Fibroblast of pulmonary artery (primary cell): ENCODE results near the gene UTS2.

Source experiments
- DNase-seq: peaks from one replicate; pipeline ENCODE4 v3.0.0-alpha.2; 2010; ENCODE audit warnings: low read depth
- H3K4me3 ChIP-seq: replicated peaks from 2 replicates; pipeline ENCODE4 v1.5.1; 2011; ENCODE audit warnings: low read depth, mild to moderate bottlenecking, control low read depth, low read length, moderate library complexity
- TF ChIP-seq, protein P1 (sequence below): IDR thresholded peaks from 2 replicates; pipeline ENCODE4 v1.5.1; 2011; ENCODE audit warnings: mild to moderate bottlenecking, control low read depth, low read length, inconsistent platforms; ENCODE audit errors: missing control alignments

Gene UTS2

DNA sequence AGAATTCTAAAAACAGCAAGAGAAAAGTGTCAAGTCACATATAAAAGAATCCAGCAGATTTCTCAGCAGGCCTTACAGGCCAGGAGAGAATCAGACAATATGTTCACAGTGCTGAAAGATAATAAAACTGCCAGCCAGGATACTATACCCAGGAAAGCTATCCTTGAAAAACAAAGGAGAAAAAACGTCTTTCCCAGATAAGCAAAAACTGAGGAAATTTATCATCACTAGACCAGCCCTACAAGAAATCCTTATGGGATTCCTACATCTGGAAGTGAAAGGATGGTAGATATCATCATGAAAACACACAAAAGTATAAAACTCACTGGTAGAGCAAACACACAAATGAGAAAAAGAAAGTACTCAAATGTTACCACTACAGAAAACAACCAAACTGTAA, 25.2 kb upstream of the UTS2 start:
- DNase-seq, result no peak
- H3K4me3 ChIP-seq, result no peak overlapping the region
- TF ChIP-seq, protein P1, sequence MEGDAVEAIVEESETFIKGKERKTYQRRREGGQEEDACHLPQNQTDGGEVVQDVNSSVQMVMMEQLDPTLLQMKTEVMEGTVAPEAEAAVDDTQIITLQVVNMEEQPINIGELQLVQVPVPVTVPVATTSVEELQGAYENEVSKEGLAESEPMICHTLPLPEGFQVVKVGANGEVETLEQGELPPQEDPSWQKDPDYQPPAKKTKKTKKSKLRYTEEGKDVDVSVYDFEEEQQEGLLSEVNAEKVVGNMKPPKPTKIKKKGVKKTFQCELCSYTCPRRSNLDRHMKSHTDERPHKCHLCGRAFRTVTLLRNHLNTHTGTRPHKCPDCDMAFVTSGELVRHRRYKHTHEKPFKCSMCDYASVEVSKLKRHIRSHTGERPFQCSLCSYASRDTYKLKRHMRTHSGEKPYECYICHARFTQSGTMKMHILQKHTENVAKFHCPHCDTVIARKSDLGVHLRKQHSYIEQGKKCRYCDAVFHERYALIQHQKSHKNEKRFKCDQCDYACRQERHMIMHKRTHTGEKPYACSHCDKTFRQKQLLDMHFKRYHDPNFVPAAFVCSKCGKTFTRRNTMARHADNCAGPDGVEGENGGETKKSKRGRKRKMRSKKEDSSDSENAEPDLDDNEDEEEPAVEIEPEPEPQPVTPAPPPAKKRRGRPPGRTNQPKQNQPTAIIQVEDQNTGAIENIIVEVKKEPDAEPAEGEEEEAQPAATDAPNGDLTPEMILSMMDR, result no peak

DNA sequence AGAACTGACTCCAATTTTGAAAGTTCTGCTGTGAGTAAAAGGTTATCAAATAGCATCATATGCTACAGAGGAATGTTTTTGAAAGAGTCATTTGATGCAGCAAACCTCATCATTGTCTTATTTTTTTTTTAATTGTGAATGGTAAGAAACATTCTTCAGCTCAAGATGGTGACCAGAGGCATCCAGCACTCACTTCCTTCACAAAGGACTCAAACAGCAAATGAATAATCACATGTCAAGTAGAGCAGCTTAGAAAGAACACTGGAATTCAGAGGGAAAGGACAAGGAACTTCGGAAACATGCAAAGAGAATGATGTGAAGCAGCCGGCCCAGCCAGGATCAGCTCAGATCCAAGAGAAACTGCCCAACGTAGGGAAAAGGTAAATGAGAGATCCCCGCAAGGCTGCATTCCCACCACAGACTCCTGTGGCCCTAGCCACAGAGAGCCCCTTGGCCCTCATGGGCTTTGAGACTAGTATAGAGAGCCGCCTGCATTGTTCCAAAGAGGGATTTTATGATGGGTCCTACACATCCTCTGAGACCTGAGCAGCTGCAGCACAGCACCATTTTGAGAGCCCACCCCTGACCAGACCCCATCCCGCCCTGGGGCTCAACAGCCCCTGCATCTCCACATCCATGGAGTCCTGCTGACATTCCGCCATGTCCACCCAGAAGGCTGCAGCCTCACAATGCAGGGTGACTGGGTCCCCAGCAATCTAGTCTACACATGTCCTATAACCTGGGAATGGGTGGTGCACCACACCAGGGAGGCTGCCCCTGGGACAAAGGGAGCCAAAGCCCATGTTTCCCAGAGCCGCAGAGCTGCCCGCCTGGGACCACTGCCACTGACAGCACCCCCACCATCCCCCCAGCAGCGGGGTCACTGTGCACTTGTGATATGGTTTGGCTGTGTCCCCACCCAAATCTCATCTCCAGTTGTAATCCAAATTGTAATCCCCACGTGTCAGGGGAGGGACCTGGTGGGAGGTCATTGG, 21.2 kb upstream of the UTS2 start:
- TF ChIP-seq, protein P1, result no peak
- DNase-seq, result no peak
- H3K4me3 ChIP-seq, result no peak overlapping the region

DNA sequence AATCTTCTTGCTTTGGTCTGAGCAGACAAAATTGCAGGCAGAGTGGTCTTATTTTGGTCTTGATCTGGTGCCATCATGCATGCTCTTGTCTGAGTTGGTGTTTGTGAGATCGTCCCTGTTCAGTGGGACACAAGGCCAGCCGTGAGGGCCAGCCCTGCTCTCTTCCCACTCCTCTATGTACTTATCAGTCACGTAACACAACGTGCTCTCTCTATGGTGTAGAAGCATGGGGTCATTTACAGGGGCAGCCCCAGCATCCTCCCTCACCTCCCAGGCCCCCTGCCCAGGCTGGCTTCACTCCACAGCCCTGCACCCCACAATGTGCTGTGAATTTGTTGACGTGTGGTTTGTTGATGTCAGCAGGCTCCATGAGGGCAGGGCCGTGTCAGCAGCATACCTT, 18.3 kb upstream of the UTS2 start:
- no peak overlapping the region for H3K4me3 ChIP-seq
- DNase-seq, result no peak
- TF ChIP-seq, protein P1, result no peak

DNA sequence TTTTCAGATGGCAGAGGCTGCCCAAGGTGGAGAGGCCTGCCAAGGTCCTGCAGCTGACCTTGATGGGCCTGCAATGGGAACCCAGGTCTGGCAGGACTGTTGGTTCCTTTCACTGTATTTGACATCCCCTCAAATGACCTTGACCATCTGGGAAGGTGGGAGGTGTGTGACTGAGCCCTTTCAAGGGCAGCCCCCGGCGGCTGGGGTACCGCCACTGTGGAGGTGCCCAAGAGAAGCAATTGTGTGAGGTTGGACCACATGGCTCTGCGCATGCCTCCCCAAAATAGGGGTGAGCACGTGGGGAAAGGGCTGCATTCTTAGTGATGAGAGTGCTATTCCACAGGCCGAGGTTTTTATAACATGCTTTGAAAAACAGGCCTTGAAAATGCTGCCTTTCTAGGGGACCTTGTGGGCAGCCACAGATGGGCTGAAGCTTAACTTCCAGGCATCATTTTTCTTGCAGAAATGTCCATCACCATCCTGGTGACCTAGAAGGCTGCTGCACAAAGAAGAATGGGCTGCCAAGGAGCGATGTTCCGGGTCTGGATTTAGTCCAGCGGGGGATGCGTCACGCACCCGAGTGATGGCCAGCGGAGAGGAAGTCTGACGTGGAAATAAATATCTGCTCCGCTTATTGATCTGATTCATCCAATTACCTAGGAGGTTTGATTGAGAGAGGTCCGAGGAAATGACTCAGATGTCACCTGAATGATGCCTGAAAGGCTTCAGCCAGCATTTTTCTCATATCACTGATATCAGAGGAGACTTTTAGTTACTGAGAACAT, 16.5 kb upstream of the UTS2 start:
- no peak overlapping the region for H3K4me3 ChIP-seq
- TF ChIP-seq, protein P1, result no peak
- DNase-seq, result no peak

DNA sequence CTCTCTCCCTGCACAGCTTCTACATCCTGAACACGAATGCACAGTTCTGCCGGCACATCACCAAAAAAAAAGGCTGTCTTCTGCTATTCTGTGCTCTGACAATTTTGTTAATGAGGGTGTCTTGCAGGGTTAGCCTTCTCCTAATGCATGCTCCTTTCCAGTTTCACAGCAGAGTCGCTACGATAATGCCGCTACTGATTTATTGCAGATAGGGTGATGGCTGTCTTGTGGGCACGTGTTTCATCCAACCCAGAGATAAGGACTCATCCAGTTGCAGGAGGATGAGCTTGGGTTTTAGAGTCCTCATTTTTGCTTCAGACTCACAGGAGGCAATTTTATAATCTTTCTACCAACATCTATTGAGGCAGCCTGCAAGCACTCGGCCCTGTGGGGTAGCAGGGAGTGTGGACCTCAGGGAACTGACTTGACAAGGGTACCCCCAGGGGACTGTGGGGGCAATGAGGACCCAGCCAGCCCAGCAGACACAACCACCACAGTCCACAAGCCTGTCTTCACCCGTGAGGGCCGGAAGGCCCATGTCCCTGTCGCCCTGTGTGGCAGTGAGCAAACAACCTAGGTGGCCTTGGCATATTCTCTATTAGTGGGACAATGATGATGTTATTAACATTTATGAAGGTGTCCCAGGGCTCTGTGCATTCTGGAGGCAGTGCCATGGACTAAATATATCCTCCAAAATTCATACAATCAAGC, 15.4 kb upstream of the UTS2 start:
- DNase-seq, result no peak
- TF ChIP-seq, protein P1, result no peak
- no peak overlapping the region for H3K4me3 ChIP-seq

DNA sequence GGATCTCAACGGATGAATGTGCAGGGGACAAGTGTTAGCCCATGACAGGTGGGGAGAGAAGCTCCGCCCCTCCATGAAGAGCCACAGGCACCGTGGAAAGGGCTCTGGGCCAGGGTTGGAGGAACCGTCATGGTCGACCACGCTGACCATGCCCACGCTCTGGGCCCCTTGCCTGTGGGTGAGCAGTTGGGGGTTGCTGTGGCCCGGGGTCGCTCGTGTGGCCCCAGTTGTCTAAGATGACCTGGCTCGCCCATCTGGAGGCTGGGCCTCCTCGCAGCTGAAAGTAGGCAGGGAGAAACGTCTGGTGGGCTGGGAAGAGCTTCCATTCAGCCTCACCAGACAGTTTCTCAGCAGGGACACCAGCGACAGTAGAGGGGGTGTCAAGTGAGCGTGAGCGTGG, 13.1 kb upstream of the UTS2 start:
- TF ChIP-seq, protein P1, result no peak
- H3K4me3 ChIP-seq, result no peak overlapping the region
- DNase-seq, result no peak
